ENCODE results near the gene MAN1A1. TPM values are rescaled to one million over a fixed set of nuclear protein-coding genes. Genes with fewer than 3 reads are reported as not detected.

The MAN1A1 gene
- total RNA-seq, 1 donor from 2014 or later: 3.0 TPM

GRCh38 chr6:119330520-119331113 lies 18.9 kb downstream of the MAN1A1 start:
- Mint-ChIP-seq H3K27ac (ENCODE audit: unreplicated experiment) (no peak overlapping the region), H3K9me3 (no peaks in the 10 kb centered on the region)

GRCh38 chr6:119329794-119330180 lies 19.8 kb downstream of the MAN1A1 start:
- Mint-ChIP-seq H3K27ac (ENCODE audit: unreplicated experiment) (no peak overlapping the region), H3K27me3 (ENCODE audit: low read depth) (no peaks in the 10 kb centered on the region), H3K36me3 (ENCODE audit: low read depth) (no peaks in the 10 kb centered on the region), H3K4me1 (no peaks in the 10 kb centered on the region), H3K9me3 (no peaks in the 10 kb centered on the region), H3K4me3 (no peak overlapping the region)
- no peak for TF ChIP-seq CTCF (conservative IDR thresholded peaks at IDR 0.05)
- no peak for DNase-seq (ENCODE audit: low read depth, low spot score)

More at GRCh38 chr6:119330520-119331113, 18.9 kb downstream of the MAN1A1 start:
- DNase-seq (ENCODE audit: low read depth, low spot score): no peak
- H3K27me3 Mint-ChIP-seq (ENCODE audit: low read depth): no peaks in the 10 kb centered on the region
- no peak overlapping the region for H3K4me3 Mint-ChIP-seq
- no peaks in the 10 kb centered on the region for H3K4me1 Mint-ChIP-seq
- H3K36me3 Mint-ChIP-seq (ENCODE audit: low read depth): no peaks in the 10 kb centered on the region
- no peak for TF ChIP-seq CTCF (conservative IDR thresholded peaks at IDR 0.05)

GRCh38 chr6:119328892-119329793 lies 20.4 kb downstream of the MAN1A1 start:
- Mint-ChIP-seq H3K4me1 (no peaks in the 10 kb centered on the region), H3K27ac (ENCODE audit: unreplicated experiment) (no peak overlapping the region), H3K36me3 (ENCODE audit: low read depth) (no peaks in the 10 kb centered on the region), H3K4me3 (no peak overlapping the region), H3K9me3 (no peaks in the 10 kb centered on the region), H3K27me3 (ENCODE audit: low read depth) (no peaks in the 10 kb centered on the region)
- no peak for DNase-seq (ENCODE audit: low read depth, low spot score)
- TF ChIP-seq CTCF (conservative IDR thresholded peaks at IDR 0.05): no peak

GRCh38 chr6:119328254-119328653 lies 21.3 kb downstream of the MAN1A1 start:
- no peak overlapping the region for H3K27ac Mint-ChIP-seq (ENCODE audit: unreplicated experiment)
- DNase-seq (ENCODE audit: low read depth, low spot score): no peak
- no peak for TF ChIP-seq CTCF (conservative IDR thresholded peaks at IDR 0.05)
- no peaks in the 10 kb centered on the region for H3K27me3 Mint-ChIP-seq (ENCODE audit: low read depth)
- H3K36me3 Mint-ChIP-seq (ENCODE audit: low read depth): no peaks in the 10 kb centered on the region
- H3K4me3 Mint-ChIP-seq: no peak overlapping the region
- no peaks in the 10 kb centered on the region for H3K4me1 Mint-ChIP-seq
- H3K9me3 Mint-ChIP-seq: no peaks in the 10 kb centered on the region

GRCh38 chr6:119327810-119328209 lies 21.8 kb downstream of the MAN1A1 start:
- Mint-ChIP-seq H3K27me3 (ENCODE audit: low read depth) (no peaks in the 10 kb centered on the region), H3K4me3 (no peak overlapping the region), H3K36me3 (ENCODE audit: low read depth) (no peaks in the 10 kb centered on the region), H3K4me1 (no peaks in the 10 kb centered on the region), H3K9me3 (no peaks in the 10 kb centered on the region), H3K27ac (ENCODE audit: unreplicated experiment) (no peak overlapping the region)
- no peak for TF ChIP-seq CTCF (conservative IDR thresholded peaks at IDR 0.05)
- no peak for DNase-seq (ENCODE audit: low read depth, low spot score)

Data from neural crest cell (in vitro differentiated cells).